ENCODE measurements around the gene GOLGA1.
"Not testable (repeated sequence)": the region's sequence is repeated elsewhere in the genome, so short reads cannot be mapped to it uniquely, and the experiment has no call there.

Gene GOLGA1

DNA sequence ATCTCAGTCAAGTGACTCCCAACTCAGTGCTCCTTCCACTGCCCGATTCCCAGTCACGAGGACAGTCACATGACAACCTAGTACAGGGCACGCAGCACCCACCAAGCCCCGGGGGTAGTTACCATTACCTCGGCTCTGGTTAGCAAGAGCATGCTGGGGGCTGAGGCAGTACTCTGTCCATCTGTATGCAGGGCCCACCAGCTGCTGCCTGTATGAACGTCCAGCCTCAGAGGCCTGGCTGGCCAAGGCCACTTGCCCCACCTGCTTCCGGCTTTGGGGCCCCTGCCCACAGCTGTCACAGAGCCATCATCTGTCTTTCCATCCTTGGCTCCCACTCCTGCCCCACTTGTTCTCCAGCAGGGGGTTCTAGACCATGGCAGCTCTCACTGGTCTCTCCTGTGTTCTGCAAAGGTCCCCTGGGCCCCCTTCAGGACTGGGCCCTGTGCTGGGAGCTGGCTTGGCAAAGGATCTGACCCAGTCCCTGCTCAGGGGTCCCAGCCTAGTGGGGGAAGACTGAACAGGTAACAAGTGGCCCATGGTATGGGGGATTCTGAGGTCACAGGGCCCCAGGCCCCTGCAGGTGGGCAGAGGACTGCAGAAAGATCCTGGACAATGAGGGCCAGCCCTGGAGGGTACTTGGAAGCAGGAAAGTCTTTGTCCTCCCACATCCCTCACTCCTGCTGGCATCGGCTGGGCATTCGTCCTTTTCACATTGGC, 82.4 kb downstream of the GOLGA1 start:
- no peak for DNase-seq (ENCODE audit: low read depth in 2 of 2)

DNA sequence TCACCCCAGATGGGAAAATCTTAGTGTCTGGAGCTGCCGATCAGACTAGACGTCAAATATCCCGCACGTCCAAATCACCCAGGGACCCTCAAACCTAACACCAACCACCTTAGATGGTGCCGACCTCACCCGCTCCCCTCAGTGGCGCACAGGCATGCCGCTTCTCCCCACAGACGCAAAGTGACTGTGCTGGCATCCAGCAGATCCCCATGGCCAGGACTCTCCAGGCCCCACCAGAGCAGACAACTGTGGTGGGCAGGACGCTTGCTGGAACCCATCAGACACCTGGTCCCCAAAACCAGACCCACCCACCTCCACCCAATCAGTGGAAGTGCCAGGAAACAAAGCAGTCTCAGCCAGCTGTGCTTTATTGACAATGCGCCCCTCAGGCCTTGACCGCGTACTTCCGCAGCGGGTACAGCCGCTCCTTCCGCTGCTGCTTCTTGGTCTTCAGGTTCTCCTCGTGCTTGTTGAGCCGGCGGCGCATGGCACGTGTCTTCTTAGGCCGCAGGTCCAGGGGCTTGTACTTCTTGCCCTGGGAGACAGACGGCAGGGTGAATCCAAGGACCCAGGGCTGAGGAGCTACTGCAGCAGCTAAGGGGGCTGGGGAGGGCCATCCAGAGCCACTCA, 83.2 kb downstream of the GOLGA1 start:
- no peak for DNase-seq (ENCODE audit: low read depth in 2 of 2)

DNA sequence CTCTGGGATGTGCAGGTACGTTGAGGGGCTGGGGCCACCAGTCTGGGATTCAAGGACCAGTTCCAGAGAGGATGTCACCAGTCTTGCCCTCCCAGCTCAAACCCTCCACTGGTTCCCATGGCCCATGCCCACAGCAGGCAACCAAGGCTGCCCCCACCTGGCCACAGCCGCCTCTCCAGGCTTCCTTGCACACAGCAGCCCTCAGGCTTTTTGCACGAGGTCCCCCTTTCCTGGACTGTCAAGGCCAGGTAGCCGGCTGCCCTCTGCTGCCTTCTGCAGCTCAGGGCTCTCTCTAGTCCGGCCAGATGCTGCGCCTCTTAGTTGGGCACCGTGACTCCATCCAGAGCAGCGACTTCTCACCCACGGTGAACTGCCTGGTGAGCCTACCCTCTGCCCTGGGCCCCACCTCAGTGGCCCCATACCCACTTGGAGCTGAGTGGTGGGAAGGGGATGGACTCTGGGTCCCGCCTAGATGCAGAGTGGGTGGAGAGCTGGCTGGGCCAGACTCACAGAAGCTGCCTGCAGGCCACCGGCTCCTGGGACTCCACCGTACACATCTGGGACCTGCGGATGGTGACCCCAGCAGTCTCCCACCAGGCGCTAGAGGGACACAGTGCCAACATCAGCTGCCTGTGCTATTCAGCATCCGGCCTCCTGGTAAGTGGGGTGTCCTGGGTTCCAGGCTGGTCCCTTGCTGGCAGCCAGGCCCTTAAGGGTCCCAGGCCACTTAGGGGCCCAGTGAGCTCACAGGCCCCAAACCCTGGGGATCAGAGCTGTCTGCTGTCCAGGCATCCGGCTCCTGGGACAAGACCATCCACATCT, 84.7 kb downstream of the GOLGA1 start:
- no peak for DNase-seq (ENCODE audit: low read depth in 2 of 2)

DNA sequence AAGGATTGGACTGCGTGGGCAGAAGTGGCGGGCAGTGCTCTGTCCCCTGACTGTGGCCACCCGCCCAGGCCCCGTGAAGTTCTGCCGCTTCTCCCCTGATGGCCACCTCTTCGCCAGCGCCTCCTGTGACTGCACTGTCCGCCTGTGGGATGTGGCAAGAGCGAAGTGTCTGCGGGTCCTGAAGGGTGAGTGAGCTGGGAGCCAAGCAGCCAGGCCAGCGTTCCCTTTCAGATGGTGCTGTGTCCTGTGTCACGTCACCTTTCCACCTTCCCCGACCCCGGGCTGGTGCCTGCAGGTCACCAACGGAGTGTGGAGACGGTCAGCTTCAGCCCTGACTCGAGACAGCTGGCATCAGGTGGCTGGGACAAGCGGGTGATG, 85.3 kb downstream of the GOLGA1 start:
- DNase-seq (ENCODE audit: low read depth in 2 of 2), result no peak

DNA sequence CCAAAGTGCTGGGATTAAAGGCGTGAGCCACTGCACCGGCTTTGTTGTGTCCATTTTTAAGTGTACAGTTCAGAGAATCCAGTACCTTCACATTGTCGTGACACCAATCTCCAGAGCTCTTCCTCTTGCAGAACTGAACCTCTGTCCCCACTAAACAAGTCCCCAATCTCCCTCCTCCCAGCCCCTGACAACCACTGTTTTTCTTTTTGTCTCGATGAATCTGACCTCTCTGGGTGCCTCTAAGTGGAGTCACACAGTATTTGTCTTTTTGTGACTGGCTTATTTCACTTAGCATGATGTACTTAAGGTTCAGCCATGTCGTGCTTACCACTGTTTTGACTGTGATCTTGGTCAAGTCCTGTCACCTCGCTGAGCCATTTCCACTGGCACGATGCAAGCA, 86.1 kb downstream of the GOLGA1 start:
- no peak for DNase-seq (ENCODE audit: low read depth in 2 of 2)

DNA sequence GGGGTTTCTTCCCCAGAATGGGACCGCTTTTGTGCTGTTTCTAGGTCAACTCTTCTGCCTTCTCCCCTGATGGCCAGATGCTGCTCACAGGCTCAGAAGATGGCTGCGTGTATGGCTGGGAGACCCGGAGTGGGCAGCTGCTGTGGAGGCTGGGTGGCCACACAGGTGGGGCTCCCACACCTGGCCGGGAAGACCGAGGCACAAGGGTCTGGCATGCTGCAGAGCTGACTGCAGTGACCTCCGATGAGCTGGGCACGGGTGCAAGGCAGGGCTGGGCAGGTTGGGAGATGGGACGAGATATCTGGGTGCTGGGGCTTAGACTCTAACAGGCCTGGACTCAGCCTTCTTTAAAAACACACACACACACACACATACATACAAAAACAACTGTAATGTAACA, 86.7 kb downstream of the GOLGA1 start:
- DNase-seq (ENCODE audit: low read depth in 2 of 2), result no peak

DNA sequence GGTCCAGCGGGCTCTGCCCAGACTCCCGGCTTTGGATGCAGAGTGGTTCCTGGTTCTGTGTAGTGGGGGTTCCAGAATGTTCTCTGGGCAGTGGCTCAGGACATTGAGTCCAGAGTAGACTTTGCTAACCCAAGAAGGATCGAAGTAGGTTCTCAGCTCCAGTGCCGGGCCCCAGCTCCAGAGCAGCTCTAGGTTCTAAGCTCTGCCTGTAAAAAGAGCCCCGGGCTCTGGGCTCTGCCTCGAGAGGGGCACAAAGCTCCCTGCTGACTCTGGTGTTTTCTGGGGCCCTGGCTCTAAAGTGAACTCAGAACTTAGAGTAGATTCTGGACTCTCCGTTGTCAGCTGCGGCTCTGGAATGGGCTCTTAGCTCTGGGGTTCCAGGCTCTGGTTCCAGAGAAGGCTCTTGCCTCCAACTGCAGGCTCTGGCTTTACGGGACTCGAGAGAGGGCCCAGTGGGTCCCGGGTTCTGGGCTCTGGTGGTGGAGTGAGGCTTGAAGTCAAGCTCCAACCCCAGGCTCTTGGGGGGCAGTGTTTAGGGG, 87.2 kb downstream of the GOLGA1 start:
- DNase-seq (ENCODE audit: low read depth in 2 of 2), result no peak

DNA sequence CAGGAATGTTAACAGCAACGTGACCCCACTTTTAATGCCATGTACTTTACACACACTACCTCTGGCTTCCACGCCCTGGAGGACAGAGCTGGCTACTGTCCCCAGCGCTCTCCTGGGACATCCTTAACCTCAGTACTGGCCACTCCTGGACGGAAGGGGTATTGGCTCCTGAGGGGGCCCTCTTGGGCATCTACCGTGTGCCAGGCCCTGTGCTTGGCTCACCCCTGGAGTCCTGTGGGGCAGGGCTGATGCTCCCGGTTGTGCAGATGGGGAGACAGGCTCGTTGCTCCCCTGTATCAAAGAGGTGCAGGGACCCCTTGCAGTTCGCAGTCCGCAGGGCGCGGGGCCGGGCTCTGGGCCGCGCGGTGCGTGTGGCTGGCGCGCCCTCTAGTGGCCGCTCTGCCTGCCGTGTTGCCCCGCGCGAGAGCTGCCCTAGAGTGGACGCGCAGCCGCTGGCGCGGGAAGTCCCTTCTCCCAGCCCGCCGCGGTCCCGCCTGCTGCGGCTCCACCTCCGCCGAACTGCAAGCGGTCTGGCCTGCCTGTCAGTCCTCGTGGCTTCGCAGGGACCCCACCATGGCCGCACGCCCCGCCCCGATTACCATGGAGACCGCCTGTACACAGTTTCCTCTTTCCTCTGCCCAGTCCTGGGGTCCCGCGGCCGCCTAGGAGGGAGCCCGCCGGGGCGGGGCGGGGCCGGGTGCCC, 87.9 kb downstream of the GOLGA1 start, which contains the start of gene WDR38:
Gene WDR38, plus strand, starts transcription at position 632 of the 703 bp plus-strand sequence. CDS start 72 bp downstream, outside the sequence.
- DNase-seq (ENCODE audit: low read depth in 2 of 2), result peak; percentile 49 to 50

DNA sequence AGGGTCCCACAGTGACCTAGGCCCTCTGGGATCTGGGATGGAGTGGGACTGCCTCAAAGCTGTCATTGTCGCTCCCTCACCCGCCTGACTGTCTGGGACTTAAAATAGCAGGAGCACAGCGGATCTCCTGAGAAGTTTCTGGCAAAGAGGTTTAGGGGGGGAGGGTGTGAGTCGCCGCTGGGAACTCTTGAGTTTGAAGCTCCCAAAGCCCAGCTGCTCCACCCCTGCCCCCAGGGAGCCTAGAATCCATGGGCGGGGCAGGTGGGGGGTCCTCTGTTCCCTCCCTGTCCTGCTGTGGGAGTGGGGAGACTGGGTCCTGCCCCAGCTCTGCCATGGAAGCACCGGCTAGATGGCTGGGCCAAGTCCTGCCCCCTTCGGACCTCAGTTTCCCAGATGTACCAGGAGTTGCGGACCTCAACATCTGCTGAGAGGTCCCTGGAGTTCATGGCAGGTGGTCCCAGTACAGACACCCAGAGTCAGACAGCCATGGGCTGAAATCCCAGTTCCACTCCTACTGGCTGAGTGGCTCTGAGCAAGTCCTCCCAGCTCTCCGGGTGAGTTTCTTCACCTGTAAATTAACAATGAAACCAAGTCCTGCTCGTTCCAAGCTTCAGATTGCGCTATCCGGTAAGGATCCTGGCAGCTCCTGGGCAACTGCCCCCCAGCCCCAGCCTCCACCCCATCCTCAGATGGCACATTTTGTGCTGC, 88.6 kb downstream of the GOLGA1 start:
- DNase-seq (ENCODE audit: low read depth in 2 of 2), result no peak

DNA sequence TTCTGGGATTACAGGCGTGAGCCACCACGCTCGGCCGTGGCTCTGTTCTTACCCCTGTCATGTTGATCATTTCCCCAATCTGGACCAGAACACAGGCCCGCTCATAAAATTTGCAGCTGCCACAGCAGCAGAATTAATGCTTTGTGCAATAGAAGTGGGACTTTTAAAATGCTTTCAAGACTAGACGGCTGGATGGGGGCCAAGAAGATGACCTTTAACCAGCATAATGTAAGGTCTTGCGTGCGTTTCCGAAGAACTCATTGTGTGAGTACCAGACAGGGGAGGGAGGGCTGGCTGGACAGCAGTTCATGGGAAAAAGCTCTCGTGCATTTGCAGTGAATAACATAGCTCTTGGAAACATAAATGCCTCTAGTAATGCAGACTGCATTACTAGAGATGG, 91.1 kb downstream of the GOLGA1 start:
- no peak for DNase-seq (ENCODE audit: low read depth in 2 of 2)

DNA sequence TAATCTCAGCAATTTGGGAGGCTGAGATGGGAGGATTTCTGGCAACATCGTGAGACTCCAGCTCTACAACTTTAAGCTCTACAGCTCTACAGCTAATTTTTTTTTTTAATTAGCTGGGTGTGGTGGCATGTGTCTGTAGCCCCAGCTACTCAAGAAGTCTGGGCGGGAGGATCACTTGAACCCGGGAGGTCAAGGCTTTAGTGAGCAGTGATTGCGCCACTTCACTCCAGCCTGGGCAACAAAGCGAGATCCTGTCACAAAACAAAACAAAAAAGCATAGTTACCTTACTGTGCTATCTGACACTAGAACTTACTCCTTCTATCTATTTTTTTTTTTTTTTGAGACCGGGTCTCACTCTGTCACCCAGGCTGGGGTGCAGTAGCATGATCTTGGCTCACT, 93.9 kb downstream of the GOLGA1 start:
- DNase-seq (ENCODE audit: low read depth in 2 of 2), result no peak

DNA sequence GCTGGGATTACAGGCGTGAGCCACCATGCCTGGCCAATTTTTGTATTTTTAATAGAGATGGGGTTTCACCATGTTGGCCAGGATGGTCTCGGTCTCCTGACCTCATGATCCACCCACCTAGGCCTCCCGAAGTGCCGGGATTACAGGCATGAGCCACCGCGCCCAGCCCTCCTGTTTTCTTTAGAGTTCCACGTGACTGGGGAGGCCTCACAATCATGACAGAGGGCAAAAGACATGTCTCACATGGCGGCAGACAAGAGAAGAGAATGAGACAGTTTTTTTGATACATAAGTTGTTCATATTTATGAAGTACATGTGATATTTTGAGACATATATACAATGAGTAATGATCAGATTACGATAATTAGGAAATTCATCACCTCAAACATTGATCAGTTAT, 94.4 kb downstream of the GOLGA1 start:
- not testable (repeated sequence) for DNase-seq (ENCODE audit: low read depth in 2 of 2)

DNA sequence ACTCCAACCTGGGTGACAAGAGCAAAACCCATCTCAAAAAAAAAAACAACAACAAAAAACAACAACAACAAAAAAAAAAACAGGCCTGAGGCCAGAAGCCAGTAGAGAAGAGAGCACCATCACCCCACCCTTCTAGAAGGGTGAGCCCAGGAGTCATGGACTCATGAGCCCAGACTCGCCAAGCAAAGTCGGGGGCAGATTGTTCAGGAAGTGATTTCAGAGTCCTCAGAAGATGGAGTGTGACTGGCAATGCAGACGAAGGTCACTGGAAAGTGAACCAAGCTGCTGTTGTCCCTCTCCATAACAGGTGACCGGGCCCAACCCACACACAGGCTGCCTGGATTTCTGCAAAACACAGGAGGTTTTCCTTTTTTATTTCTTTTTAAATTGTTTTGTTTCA, 96.6 kb downstream of the GOLGA1 start:
- DNase-seq (ENCODE audit: low read depth in 2 of 2), result no peak

DNA sequence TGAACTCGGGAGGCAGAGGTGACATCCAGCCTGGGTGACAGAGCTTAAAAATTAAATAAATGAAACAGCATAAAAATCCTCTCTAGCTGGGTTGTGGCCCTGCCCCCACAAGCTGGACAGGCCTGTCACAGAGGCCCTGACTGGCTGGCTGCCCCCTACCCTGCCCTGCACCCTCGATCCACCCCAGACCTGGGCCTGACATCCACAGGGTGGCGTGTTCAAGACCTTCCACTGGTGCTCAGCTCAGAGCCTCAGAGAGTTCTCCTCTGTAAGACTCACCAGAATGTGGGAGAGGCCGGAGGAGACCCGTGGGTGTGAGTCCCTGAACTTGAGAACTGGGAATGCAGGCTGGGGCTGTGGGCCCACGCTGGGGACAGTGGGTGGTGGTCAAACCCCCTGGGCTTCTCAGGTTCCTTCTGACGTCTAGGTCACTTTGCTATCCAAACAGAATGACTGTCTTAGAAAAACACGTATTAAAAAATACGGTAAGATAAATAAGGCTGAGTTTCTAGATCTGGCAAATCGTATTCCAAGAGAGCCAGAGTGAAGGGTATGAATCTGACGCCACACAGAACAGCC, 97.3 kb downstream of the GOLGA1 start:
- no peak for DNase-seq (ENCODE audit: low read depth in 2 of 2)

DNA sequence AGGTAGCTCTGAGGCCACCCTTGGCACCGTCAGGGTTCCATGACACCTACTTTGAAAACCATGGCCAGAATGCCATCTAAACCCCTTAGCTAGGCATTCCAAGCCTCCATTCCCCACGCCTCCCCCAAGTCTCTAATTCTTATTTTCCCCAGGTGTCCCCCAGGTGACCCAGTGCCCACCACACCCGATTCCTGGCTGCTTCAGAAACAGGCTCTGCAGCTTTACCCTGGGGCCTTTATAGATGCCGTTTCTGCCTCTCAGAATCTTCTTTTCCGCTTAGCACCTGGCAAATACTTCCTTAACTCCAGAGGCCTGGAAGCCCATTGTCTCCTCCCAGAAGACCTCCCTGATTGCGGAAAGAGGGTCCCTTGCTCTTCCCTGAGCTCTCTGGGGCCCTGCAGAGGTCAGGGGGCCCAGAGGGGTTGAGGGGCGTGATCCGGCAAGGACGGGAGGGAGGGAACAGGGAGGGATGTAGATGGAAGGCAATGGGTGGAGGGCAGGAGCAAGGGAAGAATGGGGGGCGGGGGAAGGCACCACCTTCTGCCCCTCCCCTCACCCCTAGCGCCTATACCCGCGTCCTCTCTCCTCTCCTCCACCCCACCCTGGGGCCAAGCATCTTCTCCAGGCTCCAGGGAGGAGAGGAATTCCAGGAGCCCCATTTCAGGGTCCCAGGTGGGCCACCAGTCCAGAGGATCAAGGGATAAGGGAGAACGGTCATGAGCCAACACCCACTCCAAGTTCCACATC, 99.6 kb downstream of the GOLGA1 start:
- no peak for DNase-seq (ENCODE audit: low read depth in 2 of 2)

DNA sequence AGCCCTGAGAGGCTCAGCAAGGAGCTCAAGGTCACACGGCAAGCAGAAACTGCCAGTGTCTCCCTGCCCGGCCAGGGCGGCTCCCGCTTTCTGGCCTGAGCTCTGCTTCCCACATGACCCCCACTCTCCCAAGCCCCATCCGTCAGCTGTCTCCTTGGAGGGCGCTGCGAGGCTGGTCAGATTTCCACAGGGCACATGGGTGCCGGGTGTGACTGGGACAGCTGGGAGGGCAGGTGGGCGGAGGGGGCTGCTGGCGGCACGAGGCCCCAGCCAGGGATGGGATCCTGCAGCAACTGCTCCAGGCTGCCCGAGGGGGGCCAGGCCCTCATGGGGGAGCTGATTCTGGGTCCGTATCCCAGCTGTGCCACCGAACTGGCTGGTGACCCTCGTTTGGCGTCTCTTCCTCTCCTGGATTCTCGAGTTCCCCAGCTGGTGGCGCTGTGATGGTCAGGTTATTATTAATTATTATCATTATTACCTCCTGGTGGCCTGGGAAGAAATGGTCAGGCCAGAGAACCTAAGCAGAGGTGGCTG, 100.5 kb downstream of the GOLGA1 start:
- no peak for DNase-seq (ENCODE audit: low read depth in 2 of 2)

DNA sequence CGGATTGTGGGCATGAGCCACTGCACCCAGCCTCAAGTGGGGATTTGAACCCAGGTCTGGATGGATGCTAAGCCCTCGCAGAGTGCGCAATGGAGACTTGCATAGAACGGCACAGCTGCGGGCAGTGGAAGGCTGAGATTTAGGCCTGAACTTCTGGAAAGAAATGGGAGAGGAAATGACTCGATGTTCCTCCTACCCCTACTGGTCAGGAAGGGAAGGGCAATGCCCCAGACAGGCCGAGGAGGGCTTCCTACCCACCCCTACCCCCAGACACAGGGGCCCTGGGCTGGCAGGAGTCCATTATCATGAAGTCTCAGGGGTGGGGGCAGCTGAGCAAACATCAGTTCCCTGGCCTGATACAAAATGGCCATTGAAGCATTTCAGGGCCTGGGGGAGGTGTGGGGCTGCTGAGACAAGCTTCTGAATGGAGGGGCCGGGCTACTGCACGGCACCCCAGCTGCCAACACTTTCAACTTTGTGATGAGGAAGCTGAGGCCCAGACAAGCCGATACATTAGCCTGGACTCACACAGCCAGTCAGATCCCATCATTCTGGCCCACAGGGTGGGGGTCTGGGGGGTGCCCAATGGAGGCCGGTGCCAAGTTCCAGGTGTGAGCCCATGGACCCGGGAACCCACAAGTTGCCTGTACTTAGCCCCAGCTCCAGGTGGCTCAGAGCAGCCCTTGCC, 101.1 kb downstream of the GOLGA1 start:
- DNase-seq (ENCODE audit: low read depth in 2 of 2), result no peak

DNA sequence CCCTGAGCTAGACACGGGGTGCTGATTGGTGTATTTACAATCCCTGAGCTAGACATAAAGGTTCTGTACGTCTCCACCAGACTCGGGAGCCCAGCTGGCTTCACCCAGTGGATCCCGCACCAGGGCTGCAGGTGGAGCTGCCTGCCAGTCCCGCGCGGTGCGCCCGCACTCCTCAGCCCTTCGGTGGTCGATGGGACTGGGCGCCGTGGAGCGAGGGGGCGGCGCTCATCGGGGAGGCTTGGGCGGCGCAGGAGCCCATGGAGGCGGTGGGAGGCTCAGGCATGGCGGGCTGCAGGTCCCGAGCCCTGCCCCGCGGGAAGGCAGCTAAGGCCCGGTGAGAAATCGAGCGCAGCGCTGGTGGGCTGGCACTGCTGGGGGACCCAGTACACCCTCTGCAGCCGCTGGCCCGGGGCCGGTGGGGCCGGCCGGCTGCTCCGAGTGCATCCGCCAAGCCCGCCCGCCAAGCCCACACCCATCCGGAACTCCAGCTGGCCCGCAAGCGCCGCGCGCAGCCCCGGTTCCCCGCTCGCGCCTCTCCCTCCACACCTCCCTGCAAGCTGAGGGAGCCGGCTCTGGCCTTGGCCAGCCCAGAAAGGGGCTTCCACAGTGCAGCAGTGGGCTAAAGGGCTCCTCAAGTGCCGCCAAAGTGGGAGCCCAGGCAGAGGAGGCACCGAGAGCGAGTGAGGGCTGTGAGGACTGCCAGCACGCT, 102.2 kb downstream of the GOLGA1 start:
- not testable (repeated sequence) for DNase-seq (ENCODE audit: low read depth in 2 of 2)

DNA sequence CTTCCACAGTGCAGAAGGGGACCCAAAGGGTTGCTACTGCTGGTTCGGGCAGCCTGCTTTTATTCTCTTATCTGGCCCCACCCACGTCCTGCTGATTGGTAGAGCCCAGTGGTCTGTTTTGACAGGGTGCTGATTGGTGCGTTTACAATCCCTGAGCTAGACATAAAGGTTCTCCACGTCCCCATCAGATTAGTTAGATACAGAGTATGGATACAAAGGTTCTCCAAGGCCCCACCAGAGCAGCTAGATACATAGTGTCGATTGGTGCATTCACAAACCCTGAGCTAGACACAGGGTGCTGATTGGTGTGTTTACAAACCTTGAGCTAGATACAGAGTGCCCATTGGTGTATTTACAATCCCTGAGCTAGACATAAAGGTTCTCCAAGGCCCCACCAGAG, 102.8 kb downstream of the GOLGA1 start:
- DNase-seq (ENCODE audit: low read depth in 2 of 2), result not testable (repeated sequence)
